ENCODE measurements around the gene TMEM129.
"Not testable (repeated sequence)": the region's sequence is repeated elsewhere in the genome, so short reads cannot be mapped to it uniquely, and the experiment has no call there.

TMEM129 gene

DNA sequence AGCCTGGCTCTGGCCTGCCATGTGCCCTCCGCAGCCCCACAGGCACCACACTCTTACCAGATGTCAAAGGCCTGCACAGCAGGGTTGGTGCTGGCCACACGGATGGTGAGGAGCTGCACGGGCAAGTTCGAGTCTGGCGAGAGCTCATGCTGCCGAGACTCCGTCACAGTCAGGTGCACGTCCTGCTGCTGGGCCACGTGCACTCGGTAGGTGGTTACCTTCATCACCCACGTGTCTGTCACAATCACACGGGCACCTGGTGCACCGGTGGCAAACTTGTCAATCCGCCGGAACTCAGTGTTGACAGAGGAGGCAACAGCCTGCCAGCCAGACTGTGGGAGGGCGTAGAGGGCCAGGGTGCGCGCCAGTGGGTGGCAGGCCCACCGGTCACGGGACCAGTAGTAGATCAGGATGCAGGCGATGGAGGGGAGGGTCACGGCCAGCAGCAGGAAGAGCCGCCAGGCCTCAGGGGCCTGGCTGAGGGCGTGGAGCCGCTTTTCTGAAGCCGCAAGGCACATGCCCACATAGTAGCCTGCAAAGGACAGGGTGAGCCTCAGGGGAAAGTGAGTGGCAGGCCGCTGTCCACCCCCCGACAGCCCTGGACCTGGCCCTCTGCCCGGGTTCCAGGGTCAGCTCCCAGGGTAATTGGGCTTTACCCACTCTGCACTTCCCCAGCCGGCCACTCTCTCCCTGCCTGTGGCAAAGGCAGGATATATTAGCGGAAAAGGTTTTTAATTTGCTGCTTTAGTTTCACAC, 2.9 kb downstream of the TMEM129 start:
- DNase-seq: no peak

GRCh38 chr4:1717129-1718094, 3.7 kb downstream of the TMEM129 start:
- no peak for DNase-seq

DNA sequence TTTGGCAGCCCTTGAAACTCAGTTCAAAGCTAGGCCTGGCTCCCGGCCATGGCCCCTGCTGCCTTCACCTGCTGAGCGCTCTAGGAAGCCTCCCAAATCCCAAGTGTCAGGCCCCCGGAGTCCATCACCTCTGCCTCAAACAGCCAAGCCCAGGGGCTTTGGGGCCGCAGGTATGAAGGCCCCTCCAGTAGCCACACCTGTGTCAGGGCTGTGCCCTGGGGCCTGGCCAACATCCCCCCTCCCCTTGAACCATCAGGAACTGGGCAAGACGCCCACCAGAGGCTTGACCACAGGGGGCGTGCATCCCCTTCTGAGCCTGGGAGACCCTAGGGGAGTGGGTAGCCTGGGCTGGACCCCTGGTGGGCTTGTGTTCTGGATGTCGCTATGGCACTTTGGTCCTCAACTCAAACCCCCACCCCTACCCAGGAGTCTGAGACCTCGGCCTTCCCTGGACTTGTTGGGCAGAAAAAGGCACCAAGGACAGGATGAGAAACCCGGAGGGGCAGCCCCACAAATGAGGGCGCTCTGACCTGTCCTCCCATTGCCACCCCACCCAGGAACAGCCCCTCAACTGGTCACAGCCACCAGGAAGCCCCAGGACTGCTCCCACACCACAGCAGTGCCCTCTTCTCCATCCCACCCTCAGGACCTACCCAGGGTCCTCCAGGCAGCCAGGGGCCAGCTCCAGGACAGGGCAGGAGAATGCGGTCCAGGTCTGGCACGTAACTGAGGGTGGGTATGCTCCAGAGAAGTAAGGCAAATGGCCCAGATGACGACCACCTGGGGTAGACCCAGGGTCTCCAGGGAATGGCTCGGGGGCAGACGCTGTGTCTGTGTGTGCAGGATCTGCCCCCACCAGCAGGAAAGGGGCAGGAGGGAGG, 4.8 kb downstream of the TMEM129 start:
- DNase-seq: no peak

GRCh38 chr4:1715002-1715758, 5.9 kb downstream of the TMEM129 start:
- no peak for DNase-seq

DNA sequence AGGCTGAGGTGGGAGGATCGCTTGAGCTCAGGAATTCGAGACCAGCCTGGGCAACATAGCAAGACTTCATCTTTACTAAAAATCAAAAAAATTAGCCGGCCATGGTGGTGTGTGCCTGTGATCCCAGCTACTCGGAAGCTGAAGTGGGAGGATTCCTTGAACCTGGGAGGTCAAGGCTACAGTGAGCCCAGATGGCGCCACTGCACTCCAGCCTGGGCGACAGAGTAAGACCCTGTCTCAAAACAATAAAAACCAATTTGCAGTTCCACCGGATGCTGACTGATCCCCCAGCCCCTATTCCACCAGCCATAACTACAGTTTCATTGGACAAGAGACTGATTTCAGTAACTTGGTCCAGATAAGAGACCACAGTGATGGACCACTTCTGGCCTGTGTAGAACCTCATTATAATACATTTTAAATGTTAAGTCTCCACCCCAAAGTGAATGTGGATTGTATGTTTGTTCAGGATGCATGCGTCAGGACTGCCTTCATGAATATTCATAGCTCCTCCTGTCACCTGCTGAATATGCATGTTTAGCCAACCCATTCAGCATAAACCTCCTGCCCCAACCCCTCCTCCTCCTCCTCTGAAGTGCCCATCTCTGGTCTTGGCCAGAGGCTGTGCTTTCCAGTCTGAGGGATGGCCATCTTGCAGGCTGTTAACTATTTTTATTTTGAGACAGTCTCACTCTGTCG, 6.7 kb downstream of the TMEM129 start:
- DNase-seq: no peak

GRCh38 chr4:1713003-1713851, 7.9 kb downstream of the TMEM129 start:
- no peak for DNase-seq

GRCh38 chr4:1712216-1713002, 8.7 kb downstream of the TMEM129 start, which contains the start of gene SLBP:
Gene SLBP, minus strand, starts transcription at chr4:1712319. Its CDS starts 131 bp downstream, at chr4:1712188.
- peak; percentile 96 for DNase-seq

DNA sequence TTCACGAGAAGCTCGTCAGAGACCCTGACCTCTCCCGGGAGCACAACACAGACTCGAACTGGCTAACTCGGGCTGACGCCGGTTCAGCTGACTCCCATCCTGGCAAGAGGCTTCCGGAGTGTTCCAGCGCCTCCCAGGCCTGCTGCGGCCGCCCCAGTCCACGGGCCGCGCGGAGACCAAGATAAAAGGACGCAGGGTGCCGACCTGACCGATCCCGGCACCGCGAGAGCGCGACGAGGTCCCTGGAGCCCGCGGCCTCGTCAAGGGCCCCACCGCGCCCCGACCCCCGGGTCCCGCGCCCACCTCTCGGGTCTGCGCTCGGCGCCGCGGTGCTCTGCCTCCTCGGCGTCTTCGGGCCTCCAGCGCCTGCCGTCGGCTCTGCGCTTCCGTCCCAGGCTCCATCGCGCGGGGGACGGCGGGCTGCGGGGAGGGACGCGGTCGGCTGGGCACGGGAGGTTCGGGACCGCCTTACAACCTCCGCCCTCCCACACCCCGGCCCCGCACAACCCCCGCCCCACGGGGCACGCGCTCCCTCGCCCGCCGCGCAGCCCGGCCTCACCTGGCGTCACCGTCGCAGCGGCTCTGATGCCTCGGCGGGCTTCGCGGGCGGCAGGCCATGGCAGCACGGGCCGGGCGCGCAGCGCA, 9.4 kb downstream of the TMEM129 start:
- peak; percentile 72 for DNase-seq

DNA sequence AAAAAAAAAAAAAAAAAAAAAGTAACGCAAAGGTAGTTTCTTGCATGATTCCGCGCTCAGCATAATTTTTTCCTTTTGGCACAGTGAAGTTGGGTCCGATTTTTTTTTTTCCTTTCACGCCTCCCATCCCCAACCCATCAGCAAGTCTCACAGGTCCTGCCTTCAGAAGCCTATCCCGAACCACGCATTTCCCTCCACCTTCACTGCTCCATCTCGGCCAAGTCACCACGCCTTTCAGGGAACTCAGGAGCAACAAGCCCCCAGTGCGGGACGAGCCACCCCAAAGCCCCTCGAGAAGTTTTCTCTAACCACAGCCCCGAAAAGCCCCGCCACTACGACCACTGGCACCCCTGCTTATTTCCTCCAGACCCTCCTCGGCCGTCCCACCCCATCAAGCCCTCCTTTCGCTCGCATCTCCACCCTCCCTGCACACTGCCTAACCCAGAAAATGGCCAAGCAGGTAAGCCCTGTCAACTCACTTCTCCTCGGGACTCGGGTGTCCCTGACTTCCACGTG, 10.0 kb downstream of the TMEM129 start:
- DNase-seq: no peak

GRCh38 chr4:1708581-1708980, 12.5 kb downstream of the TMEM129 start:
- DNase-seq: no peak

GRCh38 chr4:1706358-1706757, 14.8 kb downstream of the TMEM129 start:
- DNase-seq: no peak

GRCh38 chr4:1705732-1706131, 15.4 kb downstream of the TMEM129 start:
- no peak for DNase-seq

DNA sequence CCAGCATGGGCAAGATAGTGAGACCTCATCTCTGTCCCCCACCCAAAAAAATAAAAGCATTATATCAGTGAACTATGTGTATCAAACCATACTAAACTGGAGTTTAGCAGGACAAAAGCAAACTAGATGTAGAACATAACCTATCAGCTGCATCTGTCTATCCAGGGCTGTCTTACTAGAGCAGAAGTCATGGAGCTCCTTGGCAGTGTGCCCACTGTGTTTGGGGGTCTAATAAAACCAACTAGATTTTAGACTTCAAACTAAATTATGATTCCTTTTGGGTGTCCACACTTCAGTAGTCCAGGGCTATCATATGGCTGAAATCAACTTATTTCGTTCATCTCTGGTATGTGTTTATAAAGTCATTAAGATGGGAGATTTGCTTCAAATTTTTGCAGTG, 17.3 kb downstream of the TMEM129 start:
- no peak for DNase-seq

DNA sequence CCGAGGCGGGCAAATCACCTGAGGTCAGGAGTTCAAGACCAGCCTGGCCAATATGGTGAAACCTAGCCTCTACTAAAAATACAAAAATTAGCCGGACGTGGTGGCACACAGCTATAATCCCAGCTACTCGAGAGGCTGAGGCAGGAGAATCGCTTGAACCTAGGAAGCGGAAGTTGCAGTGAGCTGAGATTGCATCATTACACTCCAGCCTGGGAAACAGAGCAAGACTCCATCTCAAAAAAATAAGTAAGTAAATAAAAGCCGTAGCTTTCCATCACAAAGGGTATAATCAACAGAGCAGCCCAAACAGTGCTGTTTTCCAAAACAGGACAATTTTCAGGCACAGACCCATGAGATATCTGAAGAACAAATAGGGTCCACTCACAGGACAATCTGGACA, 19.5 kb downstream of the TMEM129 start:
- DNase-seq: not testable (repeated sequence)

GRCh38 chr4:1695913-1696312, 25.2 kb downstream of the TMEM129 start:
- peak; percentile 33 for DNase-seq

DNA sequence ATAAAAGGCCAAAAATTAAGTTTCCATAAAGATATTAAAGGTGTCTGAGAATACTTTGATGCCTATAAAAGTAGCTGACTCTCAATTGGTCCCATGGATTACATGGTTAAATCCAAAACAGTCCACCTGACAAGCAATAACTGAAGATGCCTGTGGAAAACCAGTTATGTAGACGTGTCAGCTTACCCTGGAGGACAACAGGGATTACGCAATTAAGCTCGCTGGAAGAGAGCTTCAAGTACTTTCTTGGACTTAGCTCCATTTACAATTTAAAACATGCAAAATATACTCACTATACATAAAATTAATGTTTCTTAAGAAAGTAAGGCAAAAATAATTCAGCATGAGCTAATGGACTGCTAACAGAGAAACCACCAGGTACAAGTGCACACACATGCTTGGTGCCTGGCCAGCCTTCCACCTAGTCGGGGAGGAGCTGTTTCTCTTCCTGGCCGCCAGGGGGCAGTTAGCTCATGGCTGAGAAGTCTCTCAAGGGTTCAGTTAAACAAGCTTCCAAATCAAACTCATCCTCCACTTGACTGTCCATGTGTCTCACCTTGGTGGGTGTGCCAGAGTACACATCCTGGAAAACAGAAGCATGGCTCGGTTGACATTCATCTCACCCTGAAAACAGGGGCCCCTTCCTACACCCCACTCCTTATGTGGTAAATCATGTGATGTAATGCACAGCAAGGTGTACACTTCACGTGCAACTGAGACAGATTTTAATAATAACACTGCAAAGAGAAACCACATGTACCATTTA, 27.8 kb downstream of the TMEM129 start:
- DNase-seq: peak; percentile 88

DNA sequence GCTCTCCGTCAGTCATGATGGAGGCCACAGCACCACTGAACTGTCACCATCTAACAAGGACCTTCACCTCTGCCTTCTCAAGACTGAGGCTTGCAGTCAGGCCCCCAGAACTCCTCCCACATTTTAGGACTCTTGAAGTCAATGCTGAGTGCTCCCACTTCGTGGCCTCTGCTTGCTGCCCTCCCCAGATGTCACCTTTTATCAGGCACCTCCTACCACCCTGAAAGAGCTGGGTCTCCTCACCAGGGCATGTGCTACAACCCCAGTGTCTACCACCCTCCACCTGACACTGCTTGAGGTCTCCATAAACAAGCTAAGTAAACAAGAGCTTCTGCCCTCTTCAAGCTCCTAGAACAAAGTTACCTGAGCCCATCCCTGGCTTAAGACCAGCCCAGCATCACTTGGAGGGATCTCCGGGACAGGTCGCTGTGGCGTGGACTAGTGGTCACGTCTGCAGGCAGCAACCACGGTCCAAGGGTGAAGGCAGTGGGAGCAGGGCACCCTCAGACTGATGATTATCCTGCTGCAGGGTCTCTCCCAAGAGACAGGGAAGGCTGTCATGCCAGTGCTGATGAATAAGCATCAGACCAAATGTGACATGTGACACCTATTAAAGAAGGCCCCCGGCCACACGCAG, 29.3 kb downstream of the TMEM129 start:
- DNase-seq: no peak
